Endometrial microvascular endothelial cells (primary cell): Measurements from ENCODE around the gene L3MBTL2. TPM values are rescaled to one million over a fixed set of nuclear protein-coding genes. Genes with fewer than 3 reads are reported as not detected.

Experiments used
- in situ Hi-C: cut with HindIII; loops from 2 replicates; pipeline ENCODE4 v1.10.0; 2017; ENCODE audit warnings: low sequenced_read_pairs, low pct_unique_long_range_greater_than_20kb; ENCODE audit errors: inconsistent ontology term
- total RNA-seq: library from RNA; depleted of rRNA; stranded (reverse); fragments of >200 nt; gene quantifications from one replicate; pipeline ENCODE4 v1.2.3, GENCODE V29; 2015; ENCODE audit errors: inconsistent ontology term

Gene L3MBTL2
- total RNA-seq, 1 donor from 2014 or later = 46.8 TPM

DNA sequence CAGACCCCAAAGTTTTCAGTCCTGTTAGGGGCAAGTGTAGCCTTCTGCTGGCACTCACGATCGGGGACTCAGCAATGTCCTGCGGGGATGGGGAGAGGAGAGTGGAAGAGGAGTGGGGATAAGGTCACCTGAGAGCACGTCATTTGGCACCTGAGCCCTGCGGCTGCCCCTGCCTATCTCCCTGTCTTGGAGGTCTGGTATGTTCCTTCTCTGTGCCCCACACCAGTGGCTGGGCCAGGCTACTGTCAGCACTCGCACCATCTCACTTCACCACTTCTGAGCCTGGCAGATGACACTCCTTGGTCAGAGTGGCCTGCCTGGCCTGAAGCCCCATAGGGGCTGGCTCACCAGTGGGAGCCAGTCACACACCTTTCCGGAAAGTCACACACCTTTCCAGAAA lies 55.8 kb downstream of the L3MBTL2 start:
- in situ Hi-C loops = no loop called here

DNA sequence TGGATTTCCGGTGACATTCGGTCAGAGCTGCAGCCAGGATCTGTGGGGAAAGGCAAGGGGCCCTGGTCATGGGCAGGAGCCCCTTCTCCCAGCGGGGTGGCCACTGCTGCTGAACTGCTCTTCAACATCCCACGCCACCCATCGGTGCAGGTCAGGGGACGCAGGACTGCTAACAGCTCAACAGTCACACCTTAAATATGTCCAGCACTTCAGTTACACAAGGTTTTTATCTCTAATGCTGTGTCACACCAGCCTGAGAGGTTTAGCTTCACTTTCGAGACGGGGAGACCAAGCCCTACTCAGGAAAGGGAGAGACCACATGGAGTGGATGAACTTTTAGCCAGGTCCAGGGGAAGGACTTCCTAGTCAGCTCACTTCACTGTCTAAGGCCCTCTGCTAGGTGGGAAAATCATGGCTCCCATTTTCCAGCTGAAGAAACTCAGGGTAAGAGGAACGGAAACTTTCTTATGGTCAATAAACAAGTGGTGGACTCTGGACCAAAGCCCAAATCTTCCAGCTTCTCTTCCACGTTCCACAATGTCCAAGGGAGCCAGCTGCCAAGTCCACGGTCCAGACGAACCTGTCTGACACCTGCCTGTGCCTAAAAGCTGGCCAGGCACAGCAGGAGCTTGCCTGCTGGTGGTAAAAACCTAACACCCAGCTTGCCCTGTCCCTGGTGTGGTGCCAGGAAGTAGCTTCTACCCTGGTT lies 56.6 kb downstream of the L3MBTL2 start:
- in situ Hi-C loops = no loop called here

DNA sequence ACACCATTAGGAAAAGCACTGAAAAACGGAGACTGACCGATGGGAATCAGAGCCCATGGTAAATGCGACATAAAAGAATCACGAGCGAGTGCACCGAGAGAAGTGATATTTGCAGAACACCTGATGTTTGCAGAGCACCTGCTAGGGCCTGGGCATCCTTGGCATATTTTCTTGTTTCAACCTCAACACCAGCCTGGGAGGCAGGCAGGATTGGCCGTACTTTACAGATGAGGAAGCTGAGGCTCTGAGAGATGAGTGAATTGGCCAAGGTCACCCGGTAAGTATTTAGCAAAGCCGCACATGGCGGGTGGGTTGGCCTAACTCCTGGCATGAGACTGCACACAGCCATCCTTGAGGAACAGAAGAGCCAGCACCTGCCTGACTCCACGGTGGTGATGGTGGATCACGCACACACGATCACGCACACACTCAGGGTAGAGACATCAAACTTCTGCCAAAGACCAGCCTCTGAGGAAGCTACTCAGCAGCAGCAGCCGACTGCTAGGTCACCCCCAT lies 57.2 kb downstream of the L3MBTL2 start:
- in situ Hi-C loops = no loop called here

DNA sequence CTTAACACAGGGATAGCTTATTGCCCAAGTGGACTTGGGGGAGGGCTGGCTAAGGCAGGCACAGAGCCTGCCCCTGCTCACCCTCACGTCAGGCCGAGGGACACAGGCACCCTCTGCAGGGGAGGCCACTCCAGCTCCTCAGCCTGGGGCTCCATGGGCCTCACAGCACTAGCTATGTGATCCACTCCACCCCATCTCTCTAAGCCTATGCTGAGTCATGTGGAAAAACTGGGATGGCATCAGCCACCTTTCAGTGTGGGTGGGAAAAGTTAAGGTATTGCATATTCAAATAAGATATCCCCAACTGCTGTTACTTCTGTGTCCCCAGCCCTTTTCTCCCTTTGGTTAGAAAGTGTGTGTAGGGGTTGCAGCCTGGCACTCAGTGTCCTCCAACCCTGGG lies 58.6 kb downstream of the L3MBTL2 start:
- in situ Hi-C loops = no loop called here

DNA sequence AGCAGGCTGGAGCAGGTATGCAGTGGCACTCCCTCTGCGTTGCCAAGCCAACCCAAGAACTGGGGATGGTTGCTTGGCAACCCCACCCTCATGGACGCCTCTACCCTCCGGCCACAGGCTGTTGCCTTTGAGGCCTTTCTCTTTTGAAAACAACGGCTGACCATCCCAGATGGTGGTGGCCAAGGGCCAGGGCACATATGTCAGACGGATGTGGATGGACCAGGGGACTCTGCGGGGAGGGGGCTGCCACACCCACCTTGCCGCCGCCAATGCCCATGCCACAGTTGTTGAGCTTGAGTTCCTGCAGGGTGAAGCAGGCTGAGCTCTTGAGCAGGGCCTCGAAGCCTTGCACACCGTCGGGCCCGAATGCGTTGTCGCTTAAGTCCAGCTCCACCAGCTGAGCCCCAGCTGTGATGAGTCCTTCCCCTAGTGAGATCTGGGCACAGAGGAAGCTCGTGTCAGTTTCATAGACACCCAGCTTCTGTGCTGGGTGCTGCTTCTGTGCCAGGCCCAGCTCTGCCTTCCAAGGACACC lies 59.4 kb downstream of the L3MBTL2 start:
- in situ Hi-C loops = no loop called here

DNA sequence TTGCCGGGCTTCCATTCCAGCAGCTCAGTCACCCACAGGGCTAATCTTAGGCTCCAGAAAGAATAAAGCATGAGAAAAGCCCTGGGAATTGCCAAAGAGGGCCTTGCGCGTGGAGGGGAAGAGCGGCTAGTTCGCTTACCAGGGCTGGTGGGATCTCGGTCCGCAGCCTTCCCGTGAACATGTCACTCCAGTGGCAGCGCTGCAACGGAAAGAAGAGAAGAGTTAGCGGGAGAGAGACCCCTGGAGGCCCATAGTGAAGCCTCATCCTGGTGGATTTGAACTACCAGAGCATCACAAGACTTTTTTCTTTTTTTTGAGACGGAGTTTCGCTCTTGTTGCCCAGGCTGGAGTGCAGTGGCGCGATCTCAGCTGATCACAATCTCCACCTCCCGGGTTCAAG lies 62.8 kb downstream of the L3MBTL2 start:
- in situ Hi-C loops = no loop called here

DNA sequence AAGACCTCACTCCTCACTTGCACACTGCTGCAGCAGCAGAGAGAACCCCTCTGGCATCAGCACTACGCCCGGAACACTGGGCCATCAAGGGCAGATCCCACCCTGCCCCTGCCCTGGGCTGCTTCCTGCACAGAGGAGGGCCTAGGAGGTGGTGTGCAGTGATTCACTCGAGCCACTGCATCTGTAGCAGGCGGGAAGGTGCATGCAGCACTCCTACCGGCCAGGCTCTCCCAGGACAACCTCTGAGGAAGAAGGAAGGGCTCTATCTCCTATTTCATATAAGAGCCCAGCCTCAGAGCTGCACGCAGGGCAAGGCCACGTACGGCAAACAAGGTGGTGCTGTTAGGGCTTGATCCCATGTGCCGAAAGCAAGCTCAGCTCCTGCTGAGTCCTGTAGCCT lies 66.7 kb downstream of the L3MBTL2 start:
- in situ Hi-C loops = no loop called here

DNA sequence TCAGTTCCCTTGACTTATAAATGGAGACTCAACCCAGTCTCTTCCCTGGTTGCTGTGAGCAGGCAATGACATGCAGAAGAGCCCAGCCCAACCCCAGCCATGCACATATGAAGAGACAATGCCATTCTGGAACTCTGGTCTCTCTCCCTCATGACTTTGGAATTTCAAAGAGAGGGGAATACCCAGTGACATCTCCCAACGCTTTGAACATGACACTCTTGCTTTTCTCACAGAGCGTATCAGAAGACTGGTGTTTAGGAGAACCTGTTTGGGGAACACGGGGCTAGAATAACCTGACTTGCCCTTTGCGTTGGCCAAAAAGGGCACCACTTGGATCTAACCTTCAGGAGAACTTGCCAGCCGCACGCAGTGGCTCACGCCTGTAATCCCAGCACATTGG lies 68.0 kb downstream of the L3MBTL2 start:
- in situ Hi-C loops = no loop called here

DNA sequence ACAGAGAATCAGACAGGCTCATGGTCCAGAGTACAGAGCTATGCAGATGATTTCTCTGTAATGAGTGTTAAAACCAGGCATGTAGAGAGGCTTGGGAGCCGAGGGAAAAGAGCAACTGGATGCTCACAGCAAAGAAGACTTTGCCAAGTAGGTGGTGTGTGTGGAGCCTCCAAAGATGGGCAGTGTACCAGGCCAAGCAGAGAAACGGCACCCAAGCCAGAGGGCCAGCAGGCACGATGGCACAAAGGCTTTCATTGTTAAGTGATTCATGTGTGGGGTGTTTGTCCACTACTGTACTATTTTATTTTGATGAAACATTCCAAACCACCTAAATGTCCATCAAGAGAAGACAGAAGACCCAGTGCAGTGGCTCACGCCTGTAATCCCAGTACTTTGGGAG lies 69.7 kb downstream of the L3MBTL2 start:
- in situ Hi-C loops = no loop called here

DNA sequence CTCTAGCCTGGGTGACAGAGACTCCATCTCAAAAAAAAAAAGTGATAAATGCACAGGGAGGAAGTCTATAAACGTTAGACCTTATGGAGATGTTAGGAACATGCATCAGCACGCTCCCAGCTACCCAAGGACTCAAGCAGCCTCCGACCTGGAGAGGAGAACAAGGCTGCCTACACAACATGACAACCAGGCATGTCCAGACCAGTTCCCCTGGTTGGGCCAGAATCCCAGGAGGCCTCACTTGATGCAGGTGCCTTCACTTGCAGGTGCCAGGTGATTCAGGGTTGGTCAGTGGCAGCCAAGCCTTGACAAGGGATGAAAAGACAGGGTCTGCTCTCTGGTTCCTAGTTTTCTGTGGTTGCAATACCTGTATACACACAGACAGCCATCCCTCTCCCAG lies 75.0 kb downstream of the L3MBTL2 start:
- in situ Hi-C loops = no loop called here

DNA sequence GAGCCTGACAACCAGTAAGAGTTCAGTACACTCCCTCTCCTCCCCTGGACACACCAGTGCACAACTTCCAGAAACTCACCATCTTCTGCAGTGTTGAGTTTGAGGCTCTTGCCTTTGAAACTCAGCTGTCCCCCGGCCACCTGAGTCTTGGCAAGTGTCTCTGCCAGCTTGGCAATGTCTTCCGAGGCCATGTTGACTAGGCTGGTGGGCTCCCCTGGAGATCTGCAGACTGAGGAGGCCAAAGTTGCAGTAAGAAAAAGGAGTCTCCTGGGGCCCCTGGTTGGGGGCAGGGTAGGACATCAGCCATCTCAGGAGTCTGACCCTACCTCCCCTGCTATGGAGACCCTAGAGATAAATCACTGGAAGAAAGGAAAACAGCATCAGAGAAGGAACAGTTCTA lies 75.7 kb downstream of the L3MBTL2 start:
- in situ Hi-C loops = no loop called here

Other genes with a start within 250 kb of the L3MBTL2 start
- gene EP300, start 112.7 kb upstream of the L3MBTL2 start, total RNA-seq = 55.7 TPM
- 0.19 TPM for gene CHADL, start 35.6 kb downstream of the L3MBTL2 start, total RNA-seq
- gene RANGAP1, start 80.9 kb downstream of the L3MBTL2 start, total RNA-seq = 226 TPM
- gene ZC3H7B, start 96.2 kb downstream of the L3MBTL2 start, total RNA-seq = 117 TPM
- gene TEF, start 176.6 kb downstream of the L3MBTL2 start, total RNA-seq = 2.6 TPM
- 32.9 TPM for gene TOB2, start 241.5 kb downstream of the L3MBTL2 start, total RNA-seq